Common myeloid progenitor, CD34-positive (primary cell): ENCODE data around the gene KIF4B.
A peak's percentile ranks its signal among the peaks of the same experiment; 100 is the strongest.
"Not testable (repeated sequence)": the region's sequence is repeated elsewhere in the genome, so short reads cannot be mapped to it uniquely, and the experiment has no call there.

Experiments used
- CTCF ChIA-PET: fragments of 350-600 bp; sonication (Branson Sonifier 250); formaldehyde crosslinking; loops from one replicate; lab custom pipeline; 2021; ENCODE audit warnings: antibody characterized with exemption; lab: Charles Lee
- POLR2A ChIA-PET: fragments of 350-600 bp; sonication (Branson Sonifier 250); formaldehyde crosslinking; loops from one replicate; lab custom pipeline; 2021; ENCODE audit warnings: antibody characterized with exemption; lab: Charles Lee
- DNase-seq, 3 donors: peaks; one replicate each; pipeline versions ENCODE4 v3.0.0 to v3.0.0-alpha.2; 2013
- H3K27ac ChIP-seq, 2 experiments: 1 replicate in 1 of 2; 2 replicates in 1 of 2; pipeline ENCODE4 v1.7.0; 2013; ENCODE audit warnings: inconsistent platforms in 2 of 2, low read length in 2 of 2, mild to moderate bottlenecking in 2 of 2, low read depth in 1 of 2, moderate library complexity in 1 of 2; ENCODE audit not compliant: severe bottlenecking in 2 of 2, insufficient read depth in 1 of 2, poor library complexity in 1 of 2
- H3K27me3 ChIP-seq, 5 experiments: replicated peaks in 2 of 5; 1 replicate in 3 of 5; 2 replicates in 2 of 5; pipeline versions ENCODE4 v1.6.1 to v1.7.0; 2013; ENCODE audit warnings: low read length in 4 of 5, mild to moderate bottlenecking in 2 of 5, moderate library complexity in 2 of 5, inconsistent platforms in 1 of 5; ENCODE audit not compliant: insufficient read depth in 5 of 5, control insufficient read depth in 4 of 5
- H3K36me3 ChIP-seq, 4 experiments: 1 replicate in 2 of 4; 2 replicates in 2 of 4; pipeline versions ENCODE4 v1.6.1 to v1.7.0; 2013; ENCODE audit warnings: low read length in 3 of 4, control low read depth in 1 of 4, mild to moderate bottlenecking in 1 of 4; ENCODE audit not compliant: control insufficient read depth in 4 of 4, insufficient read depth in 4 of 4
- H3K4me1 ChIP-seq, 4 experiments: 1 replicate in 3 of 4; 2 replicates in 1 of 4; pipeline versions ENCODE4 v1.6.1 to v1.7.1; 2013; ENCODE audit warnings: low read length in 3 of 4, mild to moderate bottlenecking in 3 of 4, control low read depth in 1 of 4, inconsistent platforms in 1 of 4, moderate library complexity in 1 of 4; ENCODE audit not compliant: control insufficient read depth in 4 of 4, insufficient read depth in 4 of 4; ENCODE audit errors: control extremely low read depth in 1 of 4
- H3K4me3 ChIP-seq, 7 experiments: 1 replicate in 4 of 7; 2 replicates in 3 of 7; pipeline versions ENCODE4 v1.5.1 to v1.7.0; 2013; ENCODE audit warnings: mild to moderate bottlenecking in 7 of 7, low read length in 6 of 7, moderate library complexity in 6 of 7, inconsistent platforms in 2 of 7, low read depth in 2 of 7, control low read depth in 1 of 7; ENCODE audit not compliant: insufficient read depth in 4 of 7, control insufficient read depth in 1 of 7; ENCODE audit errors: extremely low read depth in 1 of 7
- H3K9me3 ChIP-seq, 5 experiments: 1 replicate in 4 of 5; 2 replicates in 1 of 5; pipeline versions ENCODE4 v1.6.1 to v1.7.1; 2013; ENCODE audit warnings: low read length in 4 of 5, mild to moderate bottlenecking in 2 of 5, inconsistent platforms in 1 of 5, low read depth in 1 of 5, moderate library complexity in 1 of 5; ENCODE audit not compliant: control insufficient read depth in 4 of 5, insufficient read depth in 2 of 5; ENCODE audit errors: control extremely low read depth in 1 of 5
- WGBS: methylation state at CpG from one replicate; pipeline ENCODE4 v1.1.5; 2013; ENCODE audit not compliant: insufficient coverage; 5-methylcytosine and 5-hydroxymethylcytosine counted together

Gene KIF4B

GRCh38 chr5:155035087-155035486, 21.5 kb downstream of the KIF4B start:
- H3K4me1 ChIP-seq, POLR2A ChIA-PET, H3K4me3 ChIP-seq, H3K36me3 ChIP-seq, H3K9me3 ChIP-seq, H3K27me3 ChIP-seq, CTCF ChIA-PET, H3K27ac ChIP-seq: not testable (repeated sequence)
- peak in 1 of 3 donors; percentile 20 for DNase-seq
- no CpG with 5 or more reads among the region's 2 CpGs for WGBS

- DNase-seq: no peak
- no peak overlapping the region for H3K27ac ChIP-seq
- CTCF ChIA-PET: no interaction called here
- no peaks in the 10 kb centered on the region for H3K36me3 ChIP-seq
- POLR2A ChIA-PET: no interaction called here
- H3K4me1 ChIP-seq: no peaks in the 10 kb centered on the region
- H3K4me3 ChIP-seq: no peak overlapping the region
- peaks cover 0 to 3% (median 0%) of the 10 kb centered on the region in 5 experiments for H3K27me3 ChIP-seq
- no peaks in the 10 kb centered on the region for H3K9me3 ChIP-seq
- WGBS: no CpG with 5 or more reads among the region's 3 CpGs
Measured at GRCh38 chr5:155040984-155041653, 27.6 kb downstream of the KIF4B start.

GRCh38 chr5:155044591-155044990, 31.0 kb downstream of the KIF4B start:
- no peak for DNase-seq
- H3K4me1 ChIP-seq: no peaks in the 10 kb centered on the region
- CTCF ChIA-PET: no interaction called here
- POLR2A ChIA-PET: no interaction called here
- no peaks in the 10 kb centered on the region for H3K9me3 ChIP-seq
- no peak overlapping the region for H3K27ac ChIP-seq
- no peaks in the 10 kb centered on the region for H3K36me3 ChIP-seq
- H3K27me3 ChIP-seq: peaks cover 0 to 3% (median 0%) of the 10 kb centered on the region in 5 experiments
- no peak overlapping the region for H3K4me3 ChIP-seq

GRCh38 chr5:155046591-155046990, 33.0 kb downstream of the KIF4B start:
- H3K4me3 ChIP-seq: no peak overlapping the region
- CTCF ChIA-PET: no interaction called here
- H3K27ac ChIP-seq: no peak overlapping the region
- H3K36me3 ChIP-seq: no peaks in the 10 kb centered on the region
- H3K4me1 ChIP-seq: no peaks in the 10 kb centered on the region
- POLR2A ChIA-PET: no interaction called here
- 96% methylated on average over 2 of the region's 2 CpGs for WGBS
- DNase-seq: no peak
- H3K9me3 ChIP-seq: no peaks in the 10 kb centered on the region
- peaks cover 0 to 3% (median 0%) of the 10 kb centered on the region in 5 experiments for H3K27me3 ChIP-seq

GRCh38 chr5:155047818-155048217, 34.3 kb downstream of the KIF4B start:
- no peak overlapping the region for H3K4me3 ChIP-seq
- no peaks in the 10 kb centered on the region for H3K4me1 ChIP-seq
- H3K27ac ChIP-seq: no peak overlapping the region
- no peaks in the 10 kb centered on the region for H3K9me3 ChIP-seq
- 94% methylated on average over 4 of the region's 8 CpGs for WGBS
- H3K27me3 ChIP-seq: peaks cover 0 to 3% (median 0%) of the 10 kb centered on the region in 5 experiments
- ChIA-PET POLR2A (no interaction called here), CTCF (no interaction called here)
- DNase-seq: no peak
- H3K36me3 ChIP-seq: no peaks in the 10 kb centered on the region

GRCh38 chr5:155049569-155050383, 36.2 kb downstream of the KIF4B start:
- Histone ChIP-seq H3K27ac (no peak overlapping the region), H3K36me3 (no peaks in the 10 kb centered on the region), H3K4me1 (peaks cover 0 to 2% (median 0%) of the 10 kb centered on the region in 4 experiments), H3K9me3 (peaks cover 0 to 2% (median 0%) of the 10 kb centered on the region in 5 experiments), H3K4me3 (no peak overlapping the region), H3K27me3 (peaks cover 0 to 2% (median 0%) of the 10 kb centered on the region in 5 experiments)
- POLR2A ChIA-PET: no interaction called here
- no peak for DNase-seq
- 80% methylated on average over 1 of the region's 1 CpG for WGBS
- CTCF ChIA-PET: no interaction called here

- H3K4me1 ChIP-seq: peaks cover 0 to 2% (median 0%) of the 10 kb centered on the region in 4 experiments
- POLR2A ChIA-PET: no interaction called here
- no peak overlapping the region for H3K27ac ChIP-seq
- H3K4me3 ChIP-seq: no peak overlapping the region
- 63% methylated on average over 2 of the region's 5 CpGs for WGBS
- peaks cover 0 to 2% (median 0%) of the 10 kb centered on the region in 5 experiments for H3K27me3 ChIP-seq
- CTCF ChIA-PET: no interaction called here
- H3K9me3 ChIP-seq: peaks cover 0 to 2% (median 0%) of the 10 kb centered on the region in 5 experiments
- H3K36me3 ChIP-seq: no peaks in the 10 kb centered on the region
- DNase-seq: peak in 2 of 3 donors; percentile 13 to 24
Measured at GRCh38 chr5:155050384-155051019, 36.9 kb downstream of the KIF4B start.
